SK-MEL-5 (cell line): ENCODE measurements around the gene CTAG1B. TPM values are rescaled to one million over a fixed set of nuclear protein-coding genes. Genes with fewer than 3 reads are reported as not detected.
"Not testable (repeated sequence)": the region's sequence is repeated elsewhere in the genome, so short reads cannot be mapped to it uniquely, and the experiment has no call there.

Source experiments
- DNase-seq: peaks from one replicate; pipeline ENCODE4 v3.0.0-alpha.2; 2016; ENCODE audit warnings: low read depth, low spot score
- in situ Hi-C: cut with HindIII; loops from 2 replicates; pipeline ENCODE4 v1.10.0; 2016; ENCODE audit warnings: low sequenced_read_pairs, high pct_unique_total_duplicates, low pct_unique_long_range_greater_than_20kb
- total RNA-seq: library from RNA; depleted of rRNA; stranded (reverse); fragments of >200 nt; shearing (Covaris generic); gene quantifications from 2 replicates; pipeline ENCODE4 v1.2.3, GENCODE V29; 2014

CTAG1B gene
- total RNA-seq, 1 experiment from 2014 or later, result not detected

GRCh38 chrX:154643708-154644107 is 24.6 kb upstream of the CTAG1B start:
- DNase-seq, in situ Hi-C loops: not testable (repeated sequence)

DNA sequence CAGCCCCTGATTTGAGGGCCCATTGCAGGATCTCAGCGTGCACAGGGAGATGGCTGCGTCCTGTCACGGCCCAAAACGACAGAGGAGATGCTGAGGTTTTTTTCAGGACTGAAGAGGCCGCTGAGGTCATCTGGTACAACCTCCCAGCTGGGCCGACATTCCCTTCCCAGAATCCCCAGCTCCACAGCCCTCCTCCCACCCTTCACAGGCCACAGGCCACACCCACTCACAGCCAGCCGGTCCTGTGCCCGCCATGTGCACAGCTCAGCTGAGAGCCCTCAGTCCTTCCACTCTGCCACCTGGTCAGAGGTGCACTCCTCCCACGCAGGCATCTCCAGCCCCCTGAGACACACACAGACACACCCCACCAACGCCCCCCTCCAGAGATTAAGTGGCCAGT is 22.7 kb upstream of the CTAG1B start:
- in situ Hi-C loops, DNase-seq: not testable (repeated sequence)

DNA sequence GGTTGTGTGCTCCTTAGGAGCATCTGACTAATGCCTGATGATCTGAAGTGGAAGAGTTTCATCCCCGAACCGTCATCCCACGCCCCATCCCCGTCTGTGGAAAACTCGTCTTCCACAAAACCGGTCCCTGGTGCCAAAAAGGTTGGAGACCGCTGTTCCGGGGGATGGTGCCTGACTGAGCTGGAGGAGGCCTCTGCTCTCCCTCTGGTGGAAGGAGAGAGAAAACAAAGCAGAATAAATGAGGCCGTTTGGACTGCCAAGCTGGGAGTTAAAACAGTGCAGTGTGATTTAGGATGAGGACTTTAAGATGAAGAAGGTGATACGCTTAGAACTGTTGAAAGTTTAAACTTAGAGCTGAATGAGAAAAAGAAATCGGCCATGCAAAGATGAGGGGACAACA is 14.6 kb upstream of the CTAG1B start:
- in situ Hi-C loops, DNase-seq: not testable (repeated sequence)

DNA sequence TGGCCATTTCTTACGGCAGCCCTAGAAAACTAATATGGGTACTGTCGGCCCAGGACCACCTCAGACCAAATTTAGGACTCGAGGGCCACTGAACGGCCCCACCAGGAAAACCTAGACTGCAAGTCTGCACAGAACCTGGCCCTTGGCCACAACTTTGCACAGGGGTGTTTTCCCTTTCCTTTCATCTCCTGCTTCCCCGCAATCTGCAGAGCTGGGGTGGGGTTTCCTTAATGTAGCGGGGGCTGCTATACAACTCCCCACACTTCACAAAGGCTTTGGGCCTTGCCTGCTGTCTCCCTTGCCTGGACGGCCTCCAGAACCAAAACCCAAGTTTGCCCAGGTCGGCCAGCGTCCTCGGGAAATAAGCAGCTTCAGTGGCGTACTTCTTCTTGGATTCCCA is 11.9 kb upstream of the CTAG1B start:
- DNase-seq, in situ Hi-C loops: not testable (repeated sequence)

DNA sequence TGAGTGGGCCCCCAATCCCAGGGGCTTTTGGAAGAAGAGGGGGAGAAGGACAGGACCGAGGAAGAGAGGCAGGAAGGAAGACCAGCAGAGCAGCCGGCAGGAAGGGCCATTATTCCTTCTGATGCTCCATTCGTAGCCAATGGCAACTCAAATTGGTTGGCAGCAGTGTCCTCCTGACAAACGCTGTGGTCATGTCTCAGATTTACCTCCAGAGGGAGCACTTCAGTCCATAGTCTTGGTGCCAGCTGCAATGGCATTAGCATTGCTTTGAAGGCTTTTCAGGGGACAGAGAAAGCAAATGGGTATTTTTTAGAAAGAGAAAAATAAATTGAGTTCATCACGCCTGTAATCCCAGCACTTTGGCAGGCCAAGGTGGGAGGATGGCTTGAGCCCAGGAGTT is 9.9 kb upstream of the CTAG1B start:
- in situ Hi-C loops, DNase-seq: not testable (repeated sequence)

- DNase-seq, in situ Hi-C loops: not testable (repeated sequence)
Measured at GRCh38 chrX:154620767-154621414, 1.8 kb upstream of the CTAG1B start.

GRCh38 chrX:154613586-154613985 is 5.5 kb downstream of the CTAG1B start:
- DNase-seq, in situ Hi-C loops: not testable (repeated sequence)

DNA sequence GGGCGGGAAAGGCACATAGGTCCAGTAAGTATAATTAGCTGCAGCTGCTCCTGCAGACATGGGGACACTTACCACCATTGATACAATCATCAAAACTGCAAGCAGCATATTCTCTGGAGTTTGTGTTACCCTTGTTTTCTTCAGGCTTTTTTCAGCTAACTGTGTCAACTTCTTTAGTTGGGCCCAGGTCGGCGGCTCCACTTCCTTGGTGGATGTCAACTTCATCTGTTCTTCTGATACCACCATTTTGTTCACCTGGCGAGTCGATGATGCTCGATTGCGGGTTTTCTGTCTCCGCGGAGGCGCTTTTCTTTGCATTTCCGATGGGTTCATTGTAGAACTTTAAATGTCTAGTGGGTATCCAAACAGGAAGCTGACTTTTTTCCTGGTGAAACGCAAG is 7.9 kb downstream of the CTAG1B start:
- DNase-seq, in situ Hi-C loops: not testable (repeated sequence)

DNA sequence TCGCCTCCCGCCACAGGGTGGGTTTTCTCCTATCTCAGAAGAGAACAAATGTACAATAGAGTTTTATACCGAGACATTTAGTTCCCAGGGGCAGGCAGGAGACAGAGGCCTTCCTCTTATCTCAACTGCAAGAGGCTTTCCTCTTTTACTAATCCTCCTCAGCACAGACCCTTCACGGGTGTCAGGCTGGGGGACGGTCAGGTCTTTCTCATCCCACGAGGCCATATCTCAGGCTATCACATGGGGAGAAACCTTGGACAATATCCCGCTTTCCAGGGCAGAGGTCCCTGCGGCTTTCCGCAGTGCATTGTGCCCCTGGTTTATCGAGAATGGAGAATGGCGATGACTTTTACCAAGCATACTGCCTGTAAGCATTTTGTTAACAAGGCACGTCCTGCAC is 10.3 kb downstream of the CTAG1B start:
- in situ Hi-C loops, DNase-seq: not testable (repeated sequence)

- DNase-seq, in situ Hi-C loops: not testable (repeated sequence)
Measured at GRCh38 chrX:154607976-154608375, 11.1 kb downstream of the CTAG1B start.

DNA sequence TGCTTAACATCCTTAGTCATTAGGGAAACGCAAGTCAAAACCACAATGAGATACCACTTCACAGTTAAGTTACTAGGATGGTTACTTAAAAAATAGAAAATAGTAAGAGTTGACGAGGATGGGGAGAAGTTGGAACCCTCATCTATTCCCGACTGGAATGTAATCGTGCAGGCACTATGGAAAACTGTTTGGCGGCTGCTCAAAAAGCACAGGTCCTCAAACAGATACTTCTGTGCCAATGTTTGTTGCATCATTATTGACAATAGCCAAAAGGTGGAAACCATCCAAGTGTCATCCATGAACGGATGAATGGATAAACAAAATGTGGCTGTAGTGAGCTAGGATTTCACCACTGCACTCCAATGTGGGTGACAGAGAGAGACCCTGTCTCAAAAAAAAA is 11.7 kb downstream of the CTAG1B start:
- in situ Hi-C loops, result no loop called here

DNA sequence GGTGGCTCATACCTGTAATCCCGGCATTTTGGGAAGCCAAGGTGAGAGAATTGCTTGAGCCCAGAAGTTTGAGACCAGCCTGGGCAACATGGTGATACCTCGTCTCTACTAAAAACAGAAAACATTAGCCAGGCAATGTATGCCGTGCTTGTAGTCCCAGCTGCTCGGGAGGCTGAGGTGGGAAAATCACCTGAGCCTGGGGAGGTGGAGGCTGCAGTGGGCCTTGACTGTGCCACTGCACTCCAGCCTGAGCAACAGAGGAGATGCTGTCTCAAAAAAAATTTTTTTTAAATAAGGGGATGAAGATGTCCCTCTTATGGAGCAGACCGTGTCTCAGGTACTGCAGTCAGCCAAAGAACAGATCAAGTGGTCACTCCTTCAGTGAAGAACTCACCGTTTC is 13.5 kb downstream of the CTAG1B start:
- in situ Hi-C loops, result no loop called here

More for the DNA sequence above, 11.7 kb downstream of the CTAG1B start:
- no peak for DNase-seq

GRCh38 chrX:154603438-154604430 is 15.3 kb downstream of the CTAG1B start:
- in situ Hi-C loops, result no loop called here
- DNase-seq, result no peak

More for the DNA sequence above, 13.5 kb downstream of the CTAG1B start:
- DNase-seq, result no peak

- in situ Hi-C loops, result no loop called here
- DNase-seq, result no peak
Measured at GRCh38 chrX:154602766-154603437, 16.2 kb downstream of the CTAG1B start.

GRCh38 chrX:154602226-154602625 is 16.9 kb downstream of the CTAG1B start:
- no peak for DNase-seq
- in situ Hi-C loops, result no loop called here

DNA sequence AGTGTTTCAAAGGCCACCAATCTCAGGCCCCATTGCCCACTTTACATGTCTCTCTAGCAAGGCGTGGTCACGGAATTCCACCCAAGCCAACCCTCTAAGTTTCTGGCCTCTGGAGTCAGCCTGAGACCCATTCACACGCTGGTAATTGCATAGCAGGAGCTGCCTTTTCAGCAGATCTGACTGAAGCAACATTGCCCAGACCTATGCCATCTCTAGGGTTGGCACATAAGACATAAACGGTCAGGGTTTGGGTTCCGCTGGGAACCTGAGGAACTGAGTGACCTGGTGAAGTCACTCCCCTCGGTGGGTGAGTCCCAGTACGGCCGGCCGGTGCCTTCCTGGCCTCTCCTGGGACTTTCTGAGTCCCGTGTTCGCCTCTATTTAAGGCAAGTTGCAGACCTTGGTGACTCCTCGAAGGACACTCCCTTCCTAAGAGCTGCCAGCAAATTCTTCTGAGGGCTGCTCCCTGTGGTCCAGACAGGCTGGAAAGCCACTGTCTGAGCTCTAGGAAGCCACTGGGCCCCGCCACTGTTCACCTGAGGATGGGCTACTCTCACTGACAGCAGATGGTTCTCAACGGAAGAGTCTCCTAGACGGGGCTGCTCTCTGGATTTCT is 18.2 kb downstream of the CTAG1B start:
- in situ Hi-C loops, result no loop called here
- DNase-seq, result no peak

DNA sequence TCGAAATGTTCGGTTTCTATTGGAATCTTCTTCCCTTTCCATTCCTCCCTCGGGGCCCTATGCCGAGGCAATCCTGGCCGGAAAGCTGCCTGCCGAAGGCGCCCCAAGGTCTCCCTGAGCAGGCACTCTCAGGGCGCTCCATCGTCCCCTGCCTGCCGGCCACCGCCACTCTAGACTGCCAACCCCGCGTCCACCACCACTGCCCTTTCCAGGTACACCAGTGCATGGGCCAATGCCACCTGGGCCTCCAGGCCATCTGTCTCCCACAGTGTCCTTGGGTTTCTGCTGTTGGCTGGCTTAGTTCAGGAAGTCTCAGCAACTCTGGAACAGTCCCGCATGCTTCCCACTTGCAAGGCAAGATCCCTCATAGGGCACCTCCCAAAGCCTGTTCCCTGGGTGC is 19.6 kb downstream of the CTAG1B start:
- in situ Hi-C loops, result no loop called here
- no peak for DNase-seq

DNA sequence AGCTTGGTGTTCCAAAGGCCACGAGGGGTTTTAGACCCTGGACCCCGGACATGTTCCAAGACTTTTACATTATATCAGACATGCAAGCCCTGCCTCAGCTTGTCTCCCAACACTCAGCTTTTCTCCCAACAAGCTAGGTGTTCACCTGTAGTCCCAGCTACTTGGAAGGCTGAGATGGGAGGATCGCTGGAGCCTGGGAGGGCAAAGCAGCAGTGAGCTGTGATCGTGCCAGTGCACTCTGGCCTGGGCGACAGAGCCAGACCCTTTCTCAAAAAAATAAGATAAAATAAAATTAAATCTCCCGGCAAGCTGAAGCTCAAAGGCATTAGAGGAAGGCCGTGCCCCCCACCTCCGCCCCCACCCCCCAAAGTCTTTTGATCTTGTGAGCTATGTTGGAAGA is 20.4 kb downstream of the CTAG1B start:
- no peak for DNase-seq
- in situ Hi-C loops, result no loop called here
